NCI-H748 (cell line): ENCODE results near the gene RABEPK.
"Not testable (repeated sequence)": the region's sequence is repeated elsewhere in the genome, so short reads cannot be mapped to it uniquely, and the experiment has no call there.

ENCODE experiments used
- DNase-seq: peaks from one replicate; lab custom pipeline; 2025; ENCODE audit not compliant: unreplicated experiment; lab: John Stamatoyannopoulos, UW

The RABEPK gene

DNA sequence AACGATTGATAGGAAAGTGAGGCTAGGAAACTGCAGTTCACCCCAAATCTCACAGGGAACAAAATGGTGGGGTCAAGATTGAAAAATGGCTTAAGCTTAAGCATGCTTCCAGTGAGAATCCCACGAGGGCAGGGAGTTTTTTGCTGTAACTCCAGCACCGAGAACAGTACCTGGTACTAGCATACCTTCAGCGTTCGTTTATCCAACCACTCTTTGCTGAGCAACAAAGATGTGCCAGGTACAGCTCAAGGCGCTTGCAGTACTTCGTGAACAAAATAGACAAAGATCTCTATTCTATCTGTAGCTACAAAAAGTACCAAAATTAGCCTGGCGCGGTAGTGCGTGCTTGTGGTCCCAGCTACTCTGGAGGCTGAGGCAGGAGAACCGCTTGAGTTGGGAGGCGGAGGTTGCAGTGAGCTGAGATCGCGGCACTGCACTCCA lies 10.0 kb upstream of the RABEPK start:
- DNase-seq, result peak; percentile 39

DNA sequence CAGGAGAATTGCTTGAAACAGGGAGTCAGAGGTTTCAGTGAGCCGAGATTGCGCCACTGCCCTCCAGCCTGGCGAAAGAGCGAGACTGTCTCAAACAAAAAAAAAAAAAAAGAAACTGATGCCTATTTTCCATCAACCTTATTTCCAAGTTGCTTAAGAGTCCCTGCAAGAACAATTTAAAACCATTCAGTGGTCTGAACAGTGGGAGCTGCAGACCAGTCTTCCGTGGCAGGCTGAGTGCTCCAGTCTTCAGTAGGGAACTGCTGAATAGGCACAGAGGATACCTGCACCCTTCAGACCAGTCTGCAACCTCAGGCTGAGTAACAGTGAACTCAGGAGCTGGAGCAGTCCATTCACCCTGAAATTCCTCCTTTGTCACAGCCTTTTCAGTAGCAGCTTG lies 5.9 kb upstream of the RABEPK start:
- DNase-seq, result not testable (repeated sequence)

DNA sequence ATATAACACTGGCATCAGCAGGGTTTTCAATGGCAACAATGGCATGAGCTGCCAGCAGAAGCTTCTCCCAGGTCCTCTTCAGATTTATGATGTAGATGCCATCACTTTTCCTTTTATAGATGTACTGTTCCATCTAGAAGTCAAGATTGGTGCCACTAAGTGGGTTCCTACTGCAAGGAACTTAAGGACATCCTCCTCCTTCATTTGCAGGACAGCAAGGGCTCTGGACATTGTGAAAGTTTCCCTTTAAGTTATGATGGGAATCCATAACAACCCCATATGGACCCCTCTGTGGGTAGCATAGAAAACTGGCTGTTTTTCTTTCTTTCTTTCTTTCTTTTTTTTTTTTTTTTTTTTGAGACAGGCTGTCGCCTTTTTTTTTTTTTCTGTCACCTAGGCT lies 4.8 kb upstream of the RABEPK start:
- DNase-seq, result not testable (repeated sequence)

DNA sequence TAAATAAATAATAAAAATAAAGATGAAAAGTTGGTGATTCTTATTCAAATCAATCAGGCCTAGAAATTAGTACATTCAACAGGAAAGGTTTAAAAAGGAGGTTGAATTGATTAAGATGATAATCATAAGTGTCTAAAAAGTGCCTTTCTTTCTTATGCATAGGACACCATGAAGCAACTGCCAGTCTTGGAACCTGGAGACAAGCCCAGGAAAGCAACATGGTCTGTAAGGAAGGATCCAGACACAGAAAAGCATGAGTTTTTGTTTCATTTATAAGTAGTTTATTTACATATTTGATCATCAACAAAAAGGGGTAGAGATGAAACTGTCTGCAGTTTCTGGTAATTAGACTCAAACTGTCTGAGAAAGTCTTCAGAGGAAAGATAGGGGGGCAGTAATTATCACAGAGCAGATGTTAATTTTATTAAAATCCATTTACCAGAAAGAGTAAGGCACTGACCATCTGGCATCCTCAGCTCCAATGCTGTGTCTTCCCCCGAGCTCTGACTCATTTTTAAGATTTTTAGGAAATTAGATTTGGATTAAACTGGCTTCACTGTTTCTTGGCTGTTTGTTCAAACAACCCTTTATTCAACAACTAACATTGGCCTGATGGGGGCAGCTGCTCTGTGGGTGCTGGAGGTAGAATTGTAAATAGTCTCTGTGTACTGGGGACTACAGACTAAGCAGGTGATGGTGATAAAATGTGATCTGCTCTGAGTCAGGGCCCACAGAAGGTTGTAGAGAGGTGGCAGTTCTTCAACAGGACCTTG lies 2.7 kb downstream of the RABEPK start:
- no peak for DNase-seq

DNA sequence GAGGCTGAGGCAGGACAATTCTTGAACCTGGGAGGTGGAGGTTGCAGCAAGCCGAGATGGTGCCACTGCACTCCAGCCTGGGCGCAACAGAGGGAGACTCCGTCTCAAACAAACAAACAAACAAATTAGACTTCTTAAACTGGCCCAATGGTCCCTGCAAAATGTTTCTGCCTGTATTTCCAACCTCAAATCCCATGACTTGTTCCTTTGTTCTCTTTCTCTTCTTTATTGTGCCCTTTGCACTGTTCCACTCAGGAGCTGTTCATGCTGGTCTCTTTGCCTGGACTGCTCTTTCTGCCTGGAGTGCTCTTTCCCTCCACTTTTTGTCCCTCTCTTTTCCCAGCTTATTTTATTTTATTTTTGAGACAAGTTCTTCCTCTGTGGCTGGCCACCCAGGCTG lies 4.1 kb downstream of the RABEPK start:
- DNase-seq, result no peak

DNA sequence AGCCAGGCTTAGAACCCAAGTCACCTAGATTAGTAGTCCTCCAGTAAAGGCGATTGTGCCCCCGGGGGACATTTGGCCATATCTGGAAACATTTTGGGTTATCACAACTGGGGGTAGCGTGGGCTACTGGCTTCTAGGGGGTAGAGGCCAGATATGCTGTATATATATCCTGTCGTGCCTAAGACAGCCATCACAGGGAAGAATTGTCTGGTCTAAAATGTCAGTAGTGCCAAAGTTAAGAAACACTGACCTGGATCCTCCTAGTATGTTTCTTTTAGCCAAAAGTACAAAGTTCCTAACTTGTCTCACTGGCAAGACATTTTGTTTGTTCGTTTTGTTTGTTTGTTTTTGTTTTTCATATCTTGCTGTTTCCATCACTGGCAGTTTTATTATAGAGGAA lies 13.8 kb downstream of the RABEPK start:
- no peak for DNase-seq

DNA sequence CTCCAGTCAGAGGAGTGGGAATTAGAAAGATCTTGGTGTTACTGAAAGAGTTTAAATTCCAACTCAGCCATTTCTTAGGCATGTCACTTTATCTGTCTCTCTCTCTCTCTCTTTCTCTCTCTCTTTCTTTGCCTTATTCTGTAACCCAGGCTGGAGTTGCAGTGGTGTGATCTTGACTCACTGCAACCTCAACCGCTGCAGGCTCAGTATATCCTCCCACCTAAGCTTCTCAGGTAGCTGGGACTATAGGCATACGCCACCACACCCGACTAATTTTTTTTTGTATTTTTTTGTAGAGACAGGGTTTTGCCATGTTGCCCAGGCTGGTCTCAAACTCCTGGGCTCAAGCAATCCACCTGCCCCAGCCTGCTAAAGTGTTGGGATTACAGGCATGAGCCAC lies 18.3 kb downstream of the RABEPK start:
- DNase-seq, result no peak

DNA sequence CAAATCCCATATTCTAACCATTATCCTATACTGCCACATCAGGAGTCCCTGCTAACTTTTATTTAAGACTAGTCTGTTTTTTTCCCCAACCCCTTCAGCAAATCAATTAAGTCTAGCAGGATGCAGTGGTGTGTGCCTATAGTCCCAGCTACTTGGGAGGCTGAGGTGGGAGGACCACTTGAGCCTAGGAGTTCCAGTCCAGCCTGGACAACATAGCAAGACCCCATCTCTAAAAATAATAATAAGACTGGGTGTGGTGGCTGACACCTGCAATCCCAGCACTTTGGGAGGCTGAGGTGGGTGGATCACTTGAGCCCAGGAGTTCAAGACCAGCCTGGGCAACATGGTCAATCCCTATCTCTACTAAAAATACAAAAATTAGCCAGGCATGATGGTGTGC lies 24.5 kb downstream of the RABEPK start:
- not testable (repeated sequence) for DNase-seq

DNA sequence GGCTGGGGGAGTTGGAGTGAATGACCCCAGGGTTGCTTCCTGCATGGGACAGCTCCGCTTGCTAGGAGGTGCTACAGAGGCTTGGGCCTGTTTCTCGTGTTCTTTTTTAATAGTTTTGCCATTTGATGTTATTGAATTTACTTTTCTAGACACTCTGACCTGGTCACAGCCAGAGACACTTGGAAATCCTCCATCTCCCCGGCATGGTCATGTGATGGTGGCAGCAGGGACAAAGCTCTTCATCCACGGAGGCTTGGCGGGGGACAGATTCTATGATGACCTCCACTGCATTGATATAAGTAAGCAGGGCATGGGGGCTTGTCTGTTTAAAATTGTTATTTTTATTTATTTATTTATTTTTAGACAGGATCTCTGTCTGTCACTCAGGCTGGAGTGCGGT lies 27.4 kb downstream of the RABEPK start:
- DNase-seq, result no peak

DNA sequence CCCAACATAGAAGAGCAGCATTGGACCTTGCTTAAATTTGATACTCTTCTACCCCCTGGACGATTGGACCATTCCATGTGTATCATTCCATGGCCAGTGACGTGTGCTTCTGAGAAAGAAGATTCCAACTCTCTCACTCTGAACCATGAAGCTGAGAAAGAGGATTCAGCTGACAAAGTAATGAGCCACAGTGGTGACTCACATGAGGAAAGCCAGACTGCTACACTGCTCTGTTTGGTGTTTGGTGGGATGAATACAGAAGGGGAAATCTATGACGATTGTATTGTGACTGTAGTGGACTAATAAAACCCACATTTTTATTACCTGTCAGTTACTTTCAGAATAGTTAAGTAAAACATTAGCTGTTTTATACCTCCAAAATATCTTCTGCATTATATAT lies 33.3 kb downstream of the RABEPK start:
- DNase-seq, result no peak

DNA sequence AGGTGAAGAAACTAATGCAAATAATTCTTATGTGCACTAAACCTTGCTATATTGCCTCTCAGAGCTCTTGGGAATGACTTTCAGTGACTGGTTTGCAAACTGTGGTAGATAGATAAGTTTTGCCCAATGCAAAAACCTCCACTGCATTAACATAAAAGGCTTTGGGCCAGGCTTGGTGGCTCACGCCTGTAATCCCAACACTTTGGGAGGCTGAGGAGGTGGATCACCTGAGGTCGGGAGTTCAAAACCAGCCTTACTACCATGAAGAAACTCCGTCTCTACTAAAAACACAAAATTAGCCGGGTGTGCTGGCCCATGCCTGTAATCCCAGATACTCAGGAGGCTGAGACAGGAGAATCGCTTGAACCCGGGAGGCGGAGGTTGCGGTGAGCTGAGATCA lies 33.8 kb downstream of the RABEPK start:
- not testable (repeated sequence) for DNase-seq

DNA sequence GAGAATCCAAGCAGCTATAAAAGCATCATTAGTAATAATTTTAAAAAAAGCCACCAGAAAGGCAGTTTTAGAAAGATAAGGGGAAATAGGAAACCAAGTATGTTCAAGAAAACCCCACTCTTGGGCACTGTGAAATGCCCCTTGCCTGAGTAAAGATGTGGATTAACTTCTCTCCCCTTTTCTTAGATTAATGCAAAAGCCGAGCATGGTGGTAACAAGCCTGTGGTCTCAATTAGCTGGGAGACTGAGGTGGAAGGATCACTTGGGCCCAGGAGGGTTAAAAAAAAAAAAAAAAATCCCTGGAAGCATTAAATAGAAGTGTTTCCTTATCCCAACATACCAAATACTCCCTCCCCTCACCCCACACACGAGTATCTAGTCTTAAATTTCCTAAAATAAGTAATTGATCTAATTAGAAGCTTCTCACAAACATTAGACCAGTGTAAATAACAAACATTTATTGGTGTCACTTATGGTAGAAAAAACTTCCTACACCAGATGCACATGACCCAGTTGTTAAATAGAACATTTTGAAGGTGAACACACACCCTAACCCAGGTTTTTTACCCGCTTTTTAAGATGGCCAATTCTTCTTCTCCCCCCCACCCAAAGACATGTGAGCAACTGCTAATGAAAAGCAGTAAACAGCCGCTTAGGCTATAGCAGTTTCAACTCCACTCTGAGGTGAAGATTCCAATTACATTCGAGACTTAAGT lies 35.6 kb downstream of the RABEPK start:
- no peak for DNase-seq

DNA sequence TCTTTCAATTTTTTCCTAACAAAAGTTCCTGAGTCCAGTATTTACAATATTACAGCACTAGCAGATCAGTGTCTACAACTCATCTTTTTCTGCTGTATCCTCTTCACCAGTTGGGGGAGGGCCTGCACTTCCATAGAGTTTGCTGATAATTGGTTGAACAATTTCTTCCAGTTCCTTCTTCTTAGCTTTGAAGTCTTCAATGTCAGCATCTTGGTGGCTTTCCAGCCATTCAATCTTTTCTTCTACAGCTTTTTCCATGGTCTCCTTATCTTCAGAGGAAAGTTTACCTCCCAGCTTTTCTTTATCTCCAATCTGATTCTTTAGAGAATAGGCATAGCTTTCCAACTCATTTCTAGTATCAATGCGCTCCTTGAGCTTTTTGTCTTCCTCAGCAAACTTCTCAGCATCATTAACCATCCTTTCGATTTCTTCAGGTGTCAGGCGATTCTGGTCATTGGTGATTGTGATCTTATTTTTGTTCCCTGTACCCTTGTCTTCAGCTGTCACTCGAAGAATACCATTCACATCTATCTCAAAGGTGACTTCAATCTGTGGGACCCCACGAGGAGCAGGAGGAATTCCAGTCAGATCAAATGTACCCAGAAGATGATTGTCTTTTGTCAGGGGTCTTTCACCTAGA lies 36.3 kb downstream of the RABEPK start:
- not testable (repeated sequence) for DNase-seq

DNA sequence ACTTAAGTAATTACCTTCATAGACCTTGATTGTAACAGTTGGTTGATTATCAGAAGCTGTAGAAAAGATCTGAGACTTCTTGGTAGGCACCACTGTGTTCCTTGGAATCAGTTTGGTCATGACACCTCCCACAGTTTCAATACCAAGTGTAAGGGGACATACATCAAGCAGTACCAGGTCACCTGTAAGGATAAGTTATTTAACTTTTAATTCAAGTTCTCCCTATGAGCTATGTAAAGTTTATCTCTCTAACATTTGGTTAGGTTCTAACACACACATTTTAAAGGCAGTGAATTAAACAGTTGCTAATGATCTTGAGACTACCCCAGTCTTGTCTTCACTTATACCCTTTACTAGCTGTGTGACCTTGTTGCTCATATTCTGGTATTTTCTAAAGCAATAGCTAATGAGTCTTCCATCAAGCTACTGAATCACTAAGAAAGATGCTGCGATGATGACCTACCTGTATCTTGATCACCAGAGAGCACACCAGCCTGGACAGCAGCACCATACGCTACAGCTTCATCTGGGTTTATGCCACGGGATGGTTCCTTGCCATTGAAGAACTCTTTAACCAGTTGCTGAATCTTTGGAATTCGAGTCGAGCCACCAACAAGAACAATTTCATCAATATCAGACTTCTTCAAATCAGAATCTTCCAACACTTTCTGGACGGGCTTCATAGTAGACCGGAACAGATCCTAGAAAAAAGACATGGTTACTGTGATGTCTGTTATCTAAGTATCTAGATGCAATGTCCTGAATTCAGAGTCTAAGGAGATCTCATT lies 38.0 kb downstream of the RABEPK start:
- no peak for DNase-seq

DNA sequence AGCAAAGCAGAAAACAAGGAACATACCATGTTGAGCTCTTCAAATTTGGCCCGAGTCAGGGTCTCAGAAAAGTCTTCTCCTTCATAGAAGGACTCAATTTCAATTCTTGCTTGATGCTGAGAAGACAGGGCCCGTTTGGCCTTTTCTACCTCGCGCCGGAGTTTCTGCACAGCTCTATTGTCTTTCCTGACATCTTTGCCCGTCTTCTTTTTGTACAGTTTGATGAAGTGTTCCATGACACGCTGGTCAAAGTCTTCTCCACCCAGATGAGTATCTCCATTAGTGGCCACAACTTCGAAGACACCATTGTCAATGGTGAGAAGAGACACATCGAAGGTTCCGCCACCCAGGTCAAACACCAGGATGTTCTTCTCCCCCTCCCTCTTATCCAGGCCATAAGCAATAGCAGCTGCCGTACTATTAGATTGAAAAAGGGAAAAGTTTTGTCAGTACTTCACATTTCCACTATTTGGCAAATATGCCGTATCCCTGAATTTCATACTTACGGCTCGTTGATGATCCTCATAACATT lies 38.6 kb downstream of the RABEPK start:
- no peak for DNase-seq

DNA sequence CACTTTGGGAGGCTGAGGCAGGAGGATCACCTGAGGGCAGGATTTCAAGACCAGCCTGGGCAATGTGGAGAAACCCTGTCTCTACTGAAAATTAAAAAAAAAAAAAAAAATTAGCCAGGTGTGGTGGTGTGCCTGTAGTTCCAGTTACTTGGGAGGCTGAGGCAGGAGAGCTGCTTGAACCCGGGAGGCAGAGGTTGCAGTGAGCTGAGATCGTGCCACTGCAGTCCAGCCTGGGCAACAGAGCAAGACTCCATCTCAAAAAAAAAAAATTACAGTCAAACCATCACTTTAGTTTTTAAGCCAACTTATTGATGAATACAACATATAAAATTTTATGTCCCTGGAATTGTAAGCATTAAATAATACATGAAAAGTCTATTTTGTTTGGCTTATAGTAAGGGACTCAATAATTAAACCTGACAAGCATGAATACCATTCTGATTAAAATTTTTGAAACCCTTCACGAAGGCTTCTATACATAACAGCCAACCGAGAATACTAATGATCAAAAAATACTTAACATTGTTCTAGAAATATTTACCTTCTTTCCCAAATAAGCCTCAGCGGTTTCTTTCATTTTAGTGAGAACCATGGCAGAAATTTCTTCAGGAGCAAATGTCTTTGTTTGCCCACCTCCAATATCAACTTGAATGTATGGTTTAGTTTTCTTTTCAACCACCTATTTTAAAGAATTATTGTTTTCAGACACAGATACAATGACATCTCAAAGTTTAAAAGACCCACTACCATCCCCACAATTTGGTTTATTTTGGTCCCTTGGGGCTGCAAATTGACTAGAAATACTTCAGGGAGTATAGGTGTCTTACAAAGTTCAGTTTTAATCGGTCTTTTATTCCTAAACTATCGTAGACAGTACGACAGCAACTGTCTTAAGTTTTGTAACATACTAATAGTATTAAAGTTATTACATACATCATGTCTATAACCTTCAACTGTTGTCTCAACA lies 39.6 kb downstream of the RABEPK start:
- no peak for DNase-seq

DNA sequence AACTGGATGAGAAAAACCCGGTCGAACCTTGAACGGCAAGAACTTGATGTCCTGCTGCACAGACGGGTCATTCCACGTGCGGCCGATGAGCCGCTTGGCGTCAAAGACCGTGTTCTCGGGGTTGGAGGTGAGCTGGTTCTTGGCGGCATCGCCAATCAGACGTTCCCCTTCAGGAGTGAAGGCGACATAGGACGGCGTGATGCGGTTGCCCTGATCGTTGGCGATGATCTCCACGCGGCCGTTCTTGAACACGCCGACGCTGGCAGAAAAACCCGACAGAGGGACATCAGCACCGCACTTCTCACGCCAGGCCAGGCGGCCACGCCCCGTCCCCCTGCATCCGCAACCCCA lies 40.3 kb downstream of the RABEPK start:
- peak; percentile 66 for DNase-seq

DNA sequence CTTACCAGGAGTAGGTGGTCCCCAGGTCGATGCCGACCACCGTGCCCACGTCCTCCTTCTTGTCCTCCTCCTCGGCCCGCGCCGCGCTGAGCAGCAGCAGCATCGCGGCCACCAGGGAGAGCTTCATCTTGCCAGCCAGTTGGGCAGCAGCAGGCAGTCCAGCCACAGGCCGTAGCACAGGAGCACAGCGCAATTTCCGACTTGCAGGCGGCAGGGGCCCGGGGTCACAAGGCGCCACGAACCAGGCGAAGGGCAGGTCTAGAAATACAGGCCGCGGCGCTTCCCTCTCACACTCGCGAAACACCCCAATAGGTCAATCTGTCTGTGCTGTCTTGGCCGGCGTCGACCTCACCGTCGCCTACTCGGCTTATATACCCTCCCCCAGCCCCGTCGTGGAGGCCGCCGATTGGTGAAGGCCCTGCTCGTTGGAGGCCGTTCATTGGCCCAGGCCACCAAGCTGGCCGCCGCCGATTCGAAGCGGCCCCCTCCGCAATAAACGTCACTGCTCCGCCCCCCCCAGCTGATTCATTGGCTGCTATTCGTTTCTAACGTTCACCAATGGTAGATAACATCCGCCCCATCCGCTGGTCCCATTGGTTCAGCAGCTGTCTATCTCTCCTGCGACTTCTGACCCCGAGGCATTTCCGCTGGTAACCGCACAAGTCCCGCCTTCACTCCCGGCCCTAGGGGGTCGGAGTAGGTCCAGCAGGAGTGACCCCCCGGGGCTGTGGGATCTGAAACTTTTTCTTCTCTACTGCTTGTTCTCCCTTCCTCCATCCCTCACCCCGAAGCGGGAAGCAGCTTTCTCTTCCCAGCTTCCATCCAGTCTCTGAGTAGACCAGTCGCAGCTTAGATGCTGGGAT lies 40.9 kb downstream of the RABEPK start, which contains the start of gene HSPA5:
HSPA5 (minus strand) TSS at position 344 of the 863 bp plus-strand sequence; CDS start at position 127, 217 bp downstream.
- DNase-seq, result peak; percentile 100
